ENCODE results near the gene SULT6B1. TPM values are rescaled to one million over a fixed set of nuclear protein-coding genes. Genes with fewer than 3 reads are reported as not detected.

SULT6B1 gene
- polyA plus RNA-seq, 2 of the 4 experiments (the other 2 are of a cell fraction) = not detected

GRCh38 chr2:37231241-37232130 lies 43.0 kb upstream of the SULT6B1 start, which contains the start of the genes CEBPZ and NDUFAF7:
Gene CEBPZ (minus strand): TSS chr2:37231596. CDS start chr2:37231567, 29 bp downstream.
Gene NDUFAF7 (plus strand): TSS chr2:37231658. CDS start chr2:37231706, 48 bp downstream.
- peaks cover 27% of the 10 kb centered on the region for H3K4me1 ChIP-seq
- ATAC-seq (peak; percentile 97 to 99), FAIRE-seq (no peak), DNase-seq (ENCODE audit: low read depth in 1 of 2, low spot score in 1 of 2) (peak; percentile 92 to 98)
- no peak for TF ChIP-seq ZSCAN20 (CRISPR knock-in tag; IDR thresholded peaks at IDR 0.05)
- peak; percentile 71; the same call in 1 of the 2 replicates for TF ChIP-seq PHF8 (IDR thresholded peaks at IDR 0.05; ENCODE audit: borderline replicate concordance, low read depth)
- TF ChIP-seq KDM5A (IDR thresholded peaks at IDR 0.05) = peak; percentile 57
- TF ChIP-seq REST (IDR thresholded peaks at IDR 0.05) = 0 out of 2 replicates have a peak, but pooled peaks have one; percentile 2
- TF ChIP-seq GATA3 (IDR thresholded peaks at IDR 0.05; ENCODE audit: borderline replicate concordance) = peak; percentile 42; the same call in 1 of the 2 replicates
- peak; percentile 92; the same call in 2 of the 3 replicates for TF ChIP-seq BCL3 (IDR thresholded peaks at IDR 0.05)
- TF ChIP-seq CTCF (IDR thresholded peaks at IDR 0.05) = no peak
- TF ChIP-seq POLR2A (IDR thresholded peaks at IDR 0.05; ENCODE audit: low read length) = peak; percentile 97
- TF ChIP-seq SMC3 (IDR thresholded peaks at IDR 0.05) = 0 out of 3 replicates have a peak, but pooled peaks have one; percentile 11
- TF ChIP-seq CEBPB (IDR thresholded peaks at IDR 0.05) = peak in 1 of 2 experiments; percentile 49; a peak in 1 of 4 replicates
- 0 out of 2 replicates have a peak, but pooled peaks have one; percentile 47 for TF ChIP-seq FOSB (CRISPR knock-in tag; IDR thresholded peaks at IDR 0.05)
- peak; percentile 96 for TF ChIP-seq MAX (IDR thresholded peaks at IDR 0.05)
- TF ChIP-seq FOXS1 (CRISPR knock-in tag; IDR thresholded peaks at IDR 0.05) = no peak
- TF ChIP-seq HMGXB4 (CRISPR knock-in tag; IDR thresholded peaks at IDR 0.05; ENCODE audit: borderline replicate concordance) = peak; percentile 52; the same call in 1 of the 2 replicates
- no peak for TF ChIP-seq EP300 (IDR thresholded peaks at IDR 0.05)
- no peak for TF ChIP-seq HEYL (CRISPR knock-in tag; IDR thresholded peaks at IDR 0.05)
- TF ChIP-seq E2F6 (IDR thresholded peaks at IDR 0.05; ENCODE audit: borderline replicate concordance, low read depth) = peak; percentile 79
- TF ChIP-seq ZC3H11A (IDR thresholded peaks at IDR 0.05) = 0 out of 2 replicates have a peak, but pooled peaks have one; percentile 3
- TF ChIP-seq ZFP36 (IDR thresholded peaks at IDR 0.05; ENCODE audit: borderline replicate concordance, partially characterized antibody) = no peak
- TF ChIP-seq JUN (IDR thresholded peaks at IDR 0.05) = peak; percentile 78 to 93
- 0 out of 2 replicates have a peak, but pooled peaks have one; percentile 2 for TF ChIP-seq TP53 (CRISPR knock-in tag; IDR thresholded peaks at IDR 0.05)
- ChIA-PET POLR2A (interaction anchor here (0.6 to 1.5 kb wide), 11 partner anchors 9 to 693 kb away, joined by 3 to 9 read pairs (median 5); partner anchors contain the start of genes CEBPZOS, EIF2AK2, RMDN2 and STRN), CTCF (interaction anchor here (1.0 to 1.2 kb wide), 3 partner anchors 12 to 35 kb away, joined by 3 read pairs; no protein-coding TSS in a partner anchor)
- peak within 1 kb of the TSS; percentile 92 to 95 for H3K27ac ChIP-seq
- H3K4me3 ChIP-seq = peak within 1 kb of the TSS; percentile 91
- H3K9me3 ChIP-seq = no peaks in the 10 kb centered on the region
- peak within 1 kb of the TSS; percentile 98 for H3K4me2 ChIP-seq
- under 1% methylated on average over 66 of the region's 73 CpGs for WGBS (ENCODE audit: missing lambda C conversion rate)

Data from A549 (cell line).